K562 (cell line): Measurements from ENCODE around the gene AP2M1. TPM values are rescaled to one million over a fixed set of nuclear protein-coding genes. Genes with fewer than 3 reads are reported as not detected.
A peak's percentile ranks its signal among the peaks of the same experiment; 100 is the strongest.

Experiments
- ADNP ChIP-seq: fragments of 200-800 bp; sonication (Bioruptor generic); IDR thresholded peaks from 2 replicates; pipeline ENCODE4 v1.6.1; 2016; ENCODE audit warnings: missing genetic modification characterization, missing compliant biosample characterization
- ARID1B ChIP-seq: fragments of 450-650 bp; IDR thresholded peaks from 2 replicates; pipeline ENCODE4 v1.6.1; 2016; ENCODE audit warnings: antibody characterized with exemption, mild to moderate bottlenecking, inconsistent platforms
- ARID3B ChIP-seq: fragments of 250-450 bp; sonication (Bioruptor Pico); IDR thresholded peaks from 2 replicates; pipeline ENCODE4 v1.4.0; 2020; ENCODE audit warnings: borderline replicate concordance
- BRF1 ChIP-seq: IDR thresholded peaks from 3 replicates; pipeline ENCODE4 v1.6.1; 2011; ENCODE audit warnings: borderline replicate concordance, mild to moderate bottlenecking; ENCODE audit not compliant: insufficient read length; ENCODE audit errors: extremely low read depth
- CBFA2T3 ChIP-seq: fragments of 450-650 bp; IDR thresholded peaks from 2 replicates; pipeline ENCODE4 v1.6.1; 2017
- EP400 ChIP-seq: fragments of 450-650 bp; IDR thresholded peaks from 2 replicates; pipeline ENCODE4 v1.6.1; 2017; ENCODE audit warnings: antibody characterized with exemption, mild to moderate bottlenecking, moderate library complexity
- GABPA ChIP-seq: fragments of 200-800 bp; sonication (Bioruptor generic); conservative IDR thresholded peaks from 2 replicates; pipeline ENCODE4 v1.6.1; 2016; ENCODE audit warnings: low read depth, missing genetic modification characterization, missing compliant biosample characterization
- GABPB2 ChIP-seq: fragments of 250-450 bp; sonication (Bioruptor Pico); conservative IDR thresholded peaks from 2 replicates; pipeline ENCODE4 v1.5.1; 2021; ENCODE audit warnings: mild to moderate bottlenecking
- HDAC2 ChIP-seq: fragments of 450-650 bp; IDR thresholded peaks from 2 replicates; pipeline ENCODE4 v1.6.1; 2016; ENCODE audit warnings: mild to moderate bottlenecking
- HLTF ChIP-seq: fragments of 450-650 bp; IDR thresholded peaks from 2 replicates; pipeline ENCODE4 v1.6.1; 2016
- KLF1 ChIP-seq: fragments of 450-650 bp; IDR thresholded peaks from 2 replicates; pipeline ENCODE4 v1.6.1; 2016; ENCODE audit warnings: missing genetic modification characterization, missing compliant biosample characterization
- NCOR1 ChIP-seq: fragments of 450-650 bp; IDR thresholded peaks from 2 replicates; pipeline ENCODE4 v1.6.1; 2016; ENCODE audit warnings: mild to moderate bottlenecking, moderate library complexity
- NFRKB ChIP-seq: fragments of 450-650 bp; IDR thresholded peaks from 2 replicates; pipeline ENCODE4 v1.6.1; 2016; ENCODE audit warnings: low read depth
- RAD51 ChIP-seq: fragments of 450-650 bp; IDR thresholded peaks from 2 replicates; pipeline ENCODE4 v1.7.1; 2016; ENCODE audit warnings: low read depth, mild to moderate bottlenecking, borderline replicate concordance
- RBM15 ChIP-seq: fragments of 200-400 bp; formaldehyde crosslinking; IDR thresholded peaks from 2 replicates; pipeline ENCODE4 v1.6.1; 2018; ENCODE audit warnings: mild to moderate bottlenecking, low read length, moderate library complexity; ENCODE audit not compliant: insufficient read depth
- SMARCA4 ChIP-seq: fragments of 450-650 bp; IDR thresholded peaks from 2 replicates; pipeline ENCODE4 v1.6.1; 2016
- SMARCA5 ChIP-seq: fragments of 450-650 bp; IDR thresholded peaks from 2 replicates; pipeline ENCODE4 v1.6.1; 2016
- SOX6 ChIP-seq: fragments of 450-650 bp; IDR thresholded peaks from 2 replicates; pipeline ENCODE4 v1.6.1; 2014; ENCODE audit warnings: mild to moderate bottlenecking
- SREBF1 ChIP-seq: fragments of 150-350 bp; IDR thresholded peaks from 2 replicates; pipeline ENCODE4 v1.6.1; 2014; ENCODE audit warnings: antibody characterized with exemption, low read depth, low read length, borderline replicate concordance
- TEAD1 ChIP-seq, 2 experiments: fragments of 450-650 bp in 1 of 2; sonication (generic) in 1 of 2; formaldehyde crosslinking; IDR thresholded peaks; 2 replicates each; pipeline versions ENCODE4 v1.4.0 to v1.8.0; 2020 to 2022; ENCODE audit warnings: mild to moderate bottlenecking in 2 of 2, missing genetic modification reagents in 1 of 2
- TSC22D4 ChIP-seq: fragments of 450-650 bp; IDR thresholded peaks from 2 replicates; pipeline ENCODE4 v1.6.1; 2016; ENCODE audit warnings: missing genetic modification characterization, missing biosample characterization, control low read depth
- ZBTB12 ChIP-seq: fragments of 250-450 bp; sonication (Bioruptor Pico); IDR thresholded peaks from 2 replicates; pipeline ENCODE4 v1.4.0; 2020
- ZBTB2 ChIP-seq: fragments of 450-650 bp; IDR thresholded peaks from 2 replicates; pipeline ENCODE4 v1.6.1; 2016; ENCODE audit warnings: antibody characterized with exemption
- ZBTB7A ChIP-seq: IDR thresholded peaks from 2 replicates; pipeline ENCODE4 v1.6.1; 2011; ENCODE audit warnings: low read depth, mild to moderate bottlenecking, low read length, moderate library complexity, borderline replicate concordance; ENCODE audit not compliant: control insufficient read depth
- ZNF316 ChIP-seq: fragments of 450-650 bp; IDR thresholded peaks from 2 replicates; pipeline ENCODE4 v1.6.1; 2016
- polyA plus RNA-seq, 8 experiments: library from polyadenylated mRNA; depleted of rRNA in 4 of 8; stranded (reverse) in 5 of 8; unstranded in 3 of 8; fragments of >200 nt; fragmentation: Nextera tagmentation in 2 of 8; fragmentation: Illumina TruSeq in 1 of 8; extraction: Ambion mirVana in 2 of 8; extraction: Trizol in 1 of 8; gene quantifications; 2 replicates each; pipeline versions ENCODE4 v1.2.1 to v1.2.3, GENCODE V29; 2011 to 2014; ENCODE audit warnings: inconsistent platforms in 1 of 8, missing spikeins in 1 of 8
- total RNA-seq, 7 experiments: library from RNA; depleted of rRNA in 6 of 7; stranded (reverse); fragments of >200 nt in 6 of 7; fragmentation: Illumina TruSeq in 2 of 7; extraction: Trizol in 2 of 7; gene quantifications; 2 replicates each; pipeline versions ENCODE4 v1.2.1 to v1.2.3, GENCODE V29; 2011 to 2021; ENCODE audit warnings: low replicate concordance in 1 of 7
- TF ChIP-seq, protein P1 (sequence below), 2 experiments: fragments of 450-650 bp; conservative IDR thresholded peaks; 2 replicates each; pipeline ENCODE4 v1.6.1; 2017; ENCODE audit warnings: mild to moderate bottlenecking in 2 of 2, moderate library complexity in 2 of 2

AP2M1 gene
- total and polyA plus RNA-seq, 9 of the 15 experiments (the other 6 are each of a cell fraction or from before 2014, with no cell fraction given) = 118 to 505 (median 296) TPM

- peak; percentile 46; the same call in 1 of the 2 replicates for TF ChIP-seq ZBTB12
- peak; percentile 63; the same call in 1 of the 2 replicates for TF ChIP-seq ZBTB7A
- TF ChIP-seq RAD51 = peak; percentile 69; the same call in 1 of the 2 replicates
- TF ChIP-seq GABPA = peak; percentile 63
- TF ChIP-seq TEAD1 (CRISPR knock-in tag; IDR thresholded peaks at IDR 0.05) = peak in 1 of 2 experiments; percentile 47; a peak in 1 of 4 replicates
- TF ChIP-seq ADNP (tag) = no peak
- peak; percentile 99 for TF ChIP-seq ZBTB2
- TF ChIP-seq SMARCA4 = peak; percentile 69
- no peak for TF ChIP-seq BRF1
- TF ChIP-seq SOX6 = peak; percentile 66
- peak; percentile 90 for TF ChIP-seq ARID1B
- peak; percentile 86 for TF ChIP-seq ZNF316
- TF ChIP-seq KLF1 (tag) = peak; percentile 85
- no peak for TF ChIP-seq GABPB2 (CRISPR knock-in tag)
- TF ChIP-seq SMARCA5 = no peak
- peak; percentile 87 for TF ChIP-seq EP400
- no peak for TF ChIP-seq HLTF
- no peak for TF ChIP-seq TSC22D4 (tag)
- no peak for TF ChIP-seq RBM15
- TF ChIP-seq, protein P1, sequence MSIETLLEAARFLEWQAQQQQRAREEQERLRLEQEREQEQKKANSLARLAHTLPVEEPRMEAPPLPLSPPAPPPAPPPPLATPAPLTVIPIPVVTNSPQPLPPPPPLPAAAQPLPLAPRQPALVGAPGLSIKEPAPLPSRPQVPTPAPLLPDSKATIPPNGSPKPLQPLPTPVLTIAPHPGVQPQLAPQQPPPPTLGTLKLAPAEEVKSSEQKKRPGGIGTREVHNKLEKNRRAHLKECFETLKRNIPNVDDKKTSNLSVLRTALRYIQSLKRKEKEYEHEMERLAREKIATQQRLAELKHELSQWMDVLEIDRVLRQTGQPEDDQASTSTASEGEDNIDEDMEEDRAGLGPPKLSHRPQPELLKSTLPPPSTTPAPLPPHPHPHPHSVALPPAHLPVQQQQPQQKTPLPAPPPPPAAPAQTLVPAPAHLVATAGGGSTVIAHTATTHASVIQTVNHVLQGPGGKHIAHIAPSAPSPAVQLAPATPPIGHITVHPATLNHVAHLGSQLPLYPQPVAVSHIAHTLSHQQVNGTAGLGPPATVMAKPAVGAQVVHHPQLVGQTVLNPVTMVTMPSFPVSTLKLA (conservative IDR thresholded peaks at IDR 0.05) = peak; percentile 89 to 95
- peak; percentile 76; the same call in 1 of the 2 replicates for TF ChIP-seq HDAC2
- TF ChIP-seq NFRKB = no peak
- TF ChIP-seq ARID3B (CRISPR knock-in tag) = no peak
- TF ChIP-seq SREBF1 = no peak
- peak; percentile 83 for TF ChIP-seq NCOR1
- peak; percentile 94 for TF ChIP-seq CBFA2T3
These were observed 11.0 kb downstream of the AP2M1 start (continued) for GRCh38 chr3:184185461-184186183.
